ENCODE data around the gene ZFP91. TPM values are rescaled to one million over a fixed set of nuclear protein-coding genes. Genes with fewer than 3 reads are reported as not detected.

ZFP91 gene
- total RNA-seq, 2 experiments from 2014 or later: 38.7 to 50.9 TPM

DNA sequence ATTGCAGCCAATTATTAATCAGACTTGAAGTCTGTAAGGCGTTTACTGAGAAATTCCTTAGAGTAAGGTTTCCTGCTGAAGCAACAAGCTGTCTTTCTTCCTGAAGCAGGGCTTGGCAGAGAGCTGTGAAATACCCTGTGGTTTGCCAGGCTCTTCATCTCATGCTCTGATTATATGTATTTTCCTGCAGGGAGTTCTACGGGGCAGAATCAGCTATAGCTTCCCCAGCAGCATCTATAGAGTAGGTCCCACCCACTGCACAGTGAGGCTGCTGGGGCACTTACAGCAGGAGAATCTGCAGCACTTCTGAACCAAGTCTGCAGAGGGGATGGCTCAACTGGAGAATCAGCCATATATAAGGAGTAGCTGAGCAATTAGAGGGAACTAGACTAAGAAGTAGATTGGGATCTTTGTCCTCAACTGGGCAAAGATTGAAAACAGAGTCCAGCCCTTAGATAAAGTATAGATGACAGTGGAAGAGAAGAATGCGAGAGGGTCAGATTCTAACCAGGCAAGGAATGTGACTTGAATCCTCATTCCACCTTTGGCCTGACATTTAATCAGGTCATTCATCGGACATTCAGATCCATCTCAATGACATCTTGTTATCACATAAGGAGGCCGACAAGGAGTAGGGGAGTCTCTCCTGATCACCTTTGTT, 81.2 kb downstream of the ZFP91 start:
- H3K27ac ChIP-seq (ENCODE audit: low read depth, low read length, poor library complexity, severe bottlenecking): no peak overlapping the region
- no peaks in the 10 kb centered on the region for H3K9me2 ChIP-seq (ENCODE audit: insufficient read depth, low read length)
- ChIA-PET POLR2A (interaction anchor here (0.6 kb wide), 1 partner anchor 1063 kb away, joined by 4 read pairs; no protein-coding TSS in a partner anchor), CTCF (ENCODE audit: unreplicated experiment) (no interaction called here)
- intact Hi-C loops (cut with micrococcal nuclease; ENCODE audit: unreplicated experiment): loop anchor here (10.0 kb wide), 1 partner anchor 265 kb away; no protein-coding TSS in a partner anchor
- no peaks in the 10 kb centered on the region for H4K20me1 ChIP-seq (ENCODE audit: insufficient read depth, low read length)
- no peak overlapping the region for H3K4me2 ChIP-seq (ENCODE audit: low read length)
- H3K9me3 ChIP-seq (ENCODE audit: low read length): no peaks in the 10 kb centered on the region
- DNase-seq (ENCODE audit: low spot score): no peak
- TF ChIP-seq, protein P1, sequence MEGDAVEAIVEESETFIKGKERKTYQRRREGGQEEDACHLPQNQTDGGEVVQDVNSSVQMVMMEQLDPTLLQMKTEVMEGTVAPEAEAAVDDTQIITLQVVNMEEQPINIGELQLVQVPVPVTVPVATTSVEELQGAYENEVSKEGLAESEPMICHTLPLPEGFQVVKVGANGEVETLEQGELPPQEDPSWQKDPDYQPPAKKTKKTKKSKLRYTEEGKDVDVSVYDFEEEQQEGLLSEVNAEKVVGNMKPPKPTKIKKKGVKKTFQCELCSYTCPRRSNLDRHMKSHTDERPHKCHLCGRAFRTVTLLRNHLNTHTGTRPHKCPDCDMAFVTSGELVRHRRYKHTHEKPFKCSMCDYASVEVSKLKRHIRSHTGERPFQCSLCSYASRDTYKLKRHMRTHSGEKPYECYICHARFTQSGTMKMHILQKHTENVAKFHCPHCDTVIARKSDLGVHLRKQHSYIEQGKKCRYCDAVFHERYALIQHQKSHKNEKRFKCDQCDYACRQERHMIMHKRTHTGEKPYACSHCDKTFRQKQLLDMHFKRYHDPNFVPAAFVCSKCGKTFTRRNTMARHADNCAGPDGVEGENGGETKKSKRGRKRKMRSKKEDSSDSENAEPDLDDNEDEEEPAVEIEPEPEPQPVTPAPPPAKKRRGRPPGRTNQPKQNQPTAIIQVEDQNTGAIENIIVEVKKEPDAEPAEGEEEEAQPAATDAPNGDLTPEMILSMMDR (conservative IDR thresholded peaks at IDR 0.05; ENCODE audit: low read length): no peak
- TF ChIP-seq EZH2phosphoT487 (IDR thresholded peaks at IDR 0.05; ENCODE audit: borderline replicate concordance, low read depth, low read length): no peak
- H3K79me2 ChIP-seq (ENCODE audit: insufficient read depth, low read depth, low read length): no peaks in the 10 kb centered on the region
- no peaks in the 10 kb centered on the region for H3K36me3 ChIP-seq (ENCODE audit: insufficient read depth, low read length)
- no TSS peak for BruUV-seq (replicated peaks)
- no peak overlapping the region for H3K4me3 ChIP-seq (ENCODE audit: low read depth, low read length, poor library complexity, severe bottlenecking)
- H2AFZ ChIP-seq (ENCODE audit: low read length): no peak overlapping the region
- no peaks in the 10 kb centered on the region for H3K4me1 ChIP-seq (ENCODE audit: insufficient read depth, low read length, poor library complexity, severe bottlenecking)

Other genes with a start within 250 kb of the ZFP91 start
- not detected in 2 replicates for gene OR5B17, start 220.0 kb upstream of the ZFP91 start, total RNA-seq (2014; rRNA removed; shearing (Covaris generic))
- gene OR5B17, start 220.0 kb upstream of the ZFP91 start, total RNA-seq (2022): not detected in 2 replicates
- gene OR5B3, start 172.2 kb upstream of the ZFP91 start, total RNA-seq (2014; rRNA removed; shearing (Covaris generic)): not detected in 2 replicates
- not detected in 2 replicates for gene OR5B3, start 172.2 kb upstream of the ZFP91 start, total RNA-seq (2022)
- not detected in 2 replicates for gene OR5B2, start 150.9 kb upstream of the ZFP91 start, total RNA-seq (2014; rRNA removed; shearing (Covaris generic))
- gene OR5B2, start 150.9 kb upstream of the ZFP91 start, total RNA-seq (2022): not detected in 2 replicates
- gene OR5B12, start 136.8 kb upstream of the ZFP91 start, total RNA-seq (2014; rRNA removed; shearing (Covaris generic)): not detected in 2 replicates
- gene OR5B12, start 136.8 kb upstream of the ZFP91 start, total RNA-seq (2022): not detected in 2 replicates
- not detected in 2 replicates for gene OR5B21, start 71.0 kb upstream of the ZFP91 start, total RNA-seq (2014; rRNA removed; shearing (Covaris generic))
- gene OR5B21, start 71.0 kb upstream of the ZFP91 start, total RNA-seq (2022): 0.48 and 0.55 TPM in 2 replicates
- gene LPXN, start 3.2 kb upstream of the ZFP91 start, total RNA-seq (2014; rRNA removed; shearing (Covaris generic)): 64.1 and 79.3 TPM in 2 replicates
- 129 and 130 TPM in 2 replicates for gene LPXN, start 3.2 kb upstream of the ZFP91 start, total RNA-seq (2022)
- 3.1 and 3.4 TPM in 2 replicates for gene CNTF, start 43.6 kb downstream of the ZFP91 start, total RNA-seq (2014; rRNA removed; shearing (Covaris generic))
- gene CNTF, start 43.6 kb downstream of the ZFP91 start, total RNA-seq (2022): 3.3 and 3.5 TPM in 2 replicates
- gene GLYAT, start 152.9 kb downstream of the ZFP91 start, total RNA-seq (2014; rRNA removed; shearing (Covaris generic)): not detected in 2 replicates
- gene GLYAT, start 152.9 kb downstream of the ZFP91 start, total RNA-seq (2022): not detected in 2 replicates

Measured in OCI-LY7 (cell line).